Smooth muscle cell (in vitro differentiated cells): ENCODE data around the gene ZNF683. TPM values are rescaled to one million over a fixed set of nuclear protein-coding genes. Genes with fewer than 3 reads are reported as not detected.
A peak's percentile ranks its signal among the peaks of the same experiment; 100 is the strongest.

Experiments
- DNase-seq: peaks from one replicate; lab custom pipeline; 2025; ENCODE audit not compliant: unreplicated experiment; lab: John Stamatoyannopoulos, UW
- H2AFZ ChIP-seq: fragments of 200-600 bp; sonication (generic); 2 replicates; pipeline ENCODE4 v1.6.0; 2016; ENCODE audit warnings: antibody characterized with exemption, low read depth, mild to moderate bottlenecking
- H3F3A ChIP-seq: fragments of 200-600 bp; sonication (generic); 2 replicates; pipeline ENCODE4 v1.6.0; 2017; ENCODE audit warnings: antibody characterized with exemption, low read depth
- H3K27ac ChIP-seq: fragments of 200-600 bp; sonication (generic); 2 replicates; pipeline ENCODE4 v1.5.1; 2016; ENCODE audit warnings: low read depth, mild to moderate bottlenecking
- H3K27me3 ChIP-seq: fragments of 200-600 bp; sonication (generic); 2 replicates; pipeline ENCODE4 v1.6.1; 2016; ENCODE audit warnings: low read depth, mild to moderate bottlenecking
- H3K36me3 ChIP-seq: fragments of 200-600 bp; sonication (generic); 2 replicates; pipeline ENCODE4 v1.5.1; 2016; ENCODE audit warnings: low read depth
- H3K4me1 ChIP-seq: fragments of 200-600 bp; sonication (generic); 2 replicates; pipeline ENCODE4 v1.5.1; 2016; ENCODE audit warnings: low read depth
- H3K4me2 ChIP-seq: fragments of 200-600 bp; sonication (generic); 2 replicates; pipeline ENCODE4 v1.6.0; 2016; ENCODE audit warnings: mild to moderate bottlenecking
- H3K4me3 ChIP-seq: fragments of 200-600 bp; sonication (generic); 2 replicates; pipeline ENCODE4 v1.5.1; 2016; ENCODE audit warnings: mild to moderate bottlenecking
- H3K79me2 ChIP-seq: fragments of 200-600 bp; sonication (generic); 2 replicates; pipeline ENCODE4 v1.6.0; 2016; ENCODE audit warnings: low read depth, mild to moderate bottlenecking
- H3K9ac ChIP-seq: fragments of 200-600 bp; sonication (generic); 2 replicates; pipeline ENCODE4 v1.6.0; 2016; ENCODE audit warnings: low read depth
- H3K9me3 ChIP-seq: fragments of 200-600 bp; sonication (generic); replicated peaks from 2 replicates; pipeline ENCODE4 v1.5.1; 2016; ENCODE audit warnings: low read depth
- H4K20me1 ChIP-seq: fragments of 200-600 bp; sonication (generic); 2 replicates; pipeline ENCODE4 v1.6.0; 2016; ENCODE audit warnings: low read depth
- CTCF ChIP-seq: fragments of 200-600 bp; sonication (generic); IDR thresholded peaks from 2 replicates; pipeline ENCODE4 v1.5.1; 2017; ENCODE audit warnings: borderline replicate concordance, mild to moderate bottlenecking, antibody characterized with exemption; ENCODE audit not compliant: insufficient read depth, poor library complexity, severe bottlenecking
- WGBS: methylation state at CpG from one replicate; pipeline ENCODE4 v1.1.7; 2016; ENCODE audit warnings: low lambda C conversion rate; 5-methylcytosine and 5-hydroxymethylcytosine counted together
- polyA plus RNA-seq: library from polyadenylated mRNA; unstranded; fragments of >200 nt; fragmentation: Nextera tagmentation; extraction: Ambion mirVana; gene quantifications from 2 replicates; pipeline ENCODE4 v1.2.1, GENCODE V29; 2016
- total RNA-seq: library from RNA; depleted of rRNA; stranded (reverse); fragments of >200 nt; gene quantifications from 2 replicates; pipeline ENCODE4 v1.2.3, GENCODE V29; 2014

The ZNF683 gene
- total and polyA plus RNA-seq, 2 experiments from 2014 or later = not detected

GRCh38 chr1:26413031-26413430 lies 40.5 kb upstream of the ZNF683 start:
- no peak overlapping the region for H3K4me2 ChIP-seq
- peaks cover 14% of the 10 kb centered on the region for H3F3A ChIP-seq
- no peak overlapping the region for H3K27ac ChIP-seq
- no peak overlapping the region for H2AFZ ChIP-seq
- H3K36me3 ChIP-seq = no peaks in the 10 kb centered on the region
- no peak overlapping the region for H3K4me3 ChIP-seq
- H3K4me1 ChIP-seq = peaks cover 34% of the 10 kb centered on the region
- no peak for DNase-seq
- H3K79me2 ChIP-seq = peaks cover 9% of the 10 kb centered on the region
- H3K9ac ChIP-seq = no peak overlapping the region
- H3K9me3 ChIP-seq = no peaks in the 10 kb centered on the region
- WGBS = 4% methylated on average over 1 of the region's 1 CpG
- H4K20me1 ChIP-seq = no peaks in the 10 kb centered on the region
- TF ChIP-seq CTCF = no peak
- H3K27me3 ChIP-seq = peaks cover 32% of the 10 kb centered on the region

GRCh38 chr1:26412180-26412840 lies 39.8 kb upstream of the ZNF683 start:
- Histone ChIP-seq H3K4me2 (no peak overlapping the region), H3K27ac (no peak overlapping the region), H2AFZ (no peak overlapping the region), H4K20me1 (no peaks in the 10 kb centered on the region), H3K27me3 (peaks cover 32% of the 10 kb centered on the region), H3K79me2 (peaks cover 9% of the 10 kb centered on the region), H3K4me3 (no peak overlapping the region), H3K36me3 (no peaks in the 10 kb centered on the region), H3K4me1 (peaks cover 26% of the 10 kb centered on the region), H3K9me3 (no peaks in the 10 kb centered on the region), H3F3A (peaks cover 7% of the 10 kb centered on the region), H3K9ac (no peak overlapping the region)
- WGBS = 13% methylated on average over 9 of the region's 9 CpGs
- no peak for DNase-seq
- no peak for TF ChIP-seq CTCF

GRCh38 chr1:26411624-26412074 lies 39.1 kb upstream of the ZNF683 start:
- H3K79me2 ChIP-seq = peaks cover 9% of the 10 kb centered on the region
- no peak for DNase-seq
- H3K27me3 ChIP-seq = peaks cover 32% of the 10 kb centered on the region
- no peak overlapping the region for H3K9ac ChIP-seq
- peaks cover 25% of the 10 kb centered on the region for H3K4me1 ChIP-seq
- peaks cover 5% of the 10 kb centered on the region for H3F3A ChIP-seq
- no peak overlapping the region for H3K4me3 ChIP-seq
- no peak overlapping the region for H2AFZ ChIP-seq
- no peak for TF ChIP-seq CTCF
- no peak overlapping the region for H3K27ac ChIP-seq
- H3K4me2 ChIP-seq = peak overlapping the region; percentile 62
- 5% methylated on average over 20 of the region's 20 CpGs for WGBS
- H4K20me1 ChIP-seq = no peaks in the 10 kb centered on the region
- no peaks in the 10 kb centered on the region for H3K36me3 ChIP-seq
- H3K9me3 ChIP-seq = no peaks in the 10 kb centered on the region
